Skeletal muscle tissue (tissue), 4 donors: ENCODE results near the gene PRKCA. TPM values are rescaled to one million over a fixed set of nuclear protein-coding genes. Genes with fewer than 3 reads are reported as not detected.

ENCODE experiments used
- H3K27ac ChIP-seq: one replicate; pipeline ENCODE4 v1.7.0; 2013; ENCODE audit warnings: mild to moderate bottlenecking, low read depth, low read length, inconsistent platforms
- H3K27me3 ChIP-seq, 3 donors: one replicate each; pipeline ENCODE4 v1.7.0; 2013; ENCODE audit warnings: low read length in 3 of 3; ENCODE audit not compliant: control insufficient read depth in 3 of 3, insufficient read depth in 3 of 3
- H3K36me3 ChIP-seq, 3 donors: one replicate each; pipeline ENCODE4 v1.7.0; 2013; ENCODE audit warnings: low read length in 3 of 3; ENCODE audit not compliant: control insufficient read depth in 3 of 3, insufficient read depth in 3 of 3
- H3K4me1 ChIP-seq, 3 donors: one replicate each; pipeline ENCODE4 v1.7.0; 2013; ENCODE audit warnings: low read length in 3 of 3, mild to moderate bottlenecking in 3 of 3; ENCODE audit not compliant: control insufficient read depth in 3 of 3, insufficient read depth in 3 of 3
- H3K4me3 ChIP-seq, 3 donors: one replicate each; pipeline ENCODE4 v1.7.0; 2013; ENCODE audit warnings: low read length in 3 of 3
- H3K9ac ChIP-seq, 3 donors: one replicate each; pipeline ENCODE4 v1.7.0; 2013; ENCODE audit warnings: low read length in 3 of 3, mild to moderate bottlenecking in 3 of 3, moderate library complexity in 2 of 3, low read depth in 1 of 3
- H3K9me3 ChIP-seq, 3 donors: one replicate each; pipeline ENCODE4 v1.7.0; 2013; ENCODE audit warnings: low read length in 3 of 3; ENCODE audit not compliant: control insufficient read depth in 3 of 3
- total RNA-seq: library from RNA; depleted of rRNA; stranded (reverse); fragments of >200 nt; gene quantifications from one replicate; pipeline ENCODE4 v1.2.3, GENCODE V29; 2014
- donor health status: Osteomylitis.

Gene PRKCA
- total RNA-seq, 1 donor from 2014 or later = 2.1 TPM

DNA sequence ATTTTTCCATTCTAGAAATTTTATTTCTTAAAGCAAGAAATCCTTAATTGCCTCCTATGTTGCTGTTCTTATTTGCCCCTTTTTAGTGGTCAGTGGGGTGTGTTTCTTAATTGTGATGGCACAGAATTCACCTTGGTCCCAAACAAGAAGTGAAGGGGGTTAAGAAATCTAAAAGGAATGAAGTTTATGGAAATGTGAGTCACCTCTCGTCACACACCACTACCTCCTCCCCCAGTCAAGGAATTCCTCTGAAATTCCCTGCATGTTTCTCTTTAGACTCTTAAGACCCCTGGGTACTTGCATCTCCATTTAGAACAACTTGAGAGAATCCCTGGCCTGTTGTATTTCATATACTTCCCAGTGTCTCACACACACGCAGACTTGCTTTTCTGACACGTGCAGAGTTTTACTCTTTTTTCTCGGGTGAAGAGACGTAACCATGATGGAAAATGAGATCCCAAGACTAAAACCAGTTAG lies 247.4 kb downstream of the PRKCA start:
- Histone ChIP-seq H3K9me3 (peaks cover 0 to 5% (median 3%) of the 10 kb centered on the region in 3 donors), H3K9ac (no peak overlapping the region), H3K27ac (no peak overlapping the region), H3K4me3 (no peak overlapping the region), H3K36me3 (no peaks in the 10 kb centered on the region), H3K27me3 (no peaks in the 10 kb centered on the region), H3K4me1 (no peaks in the 10 kb centered on the region)

DNA sequence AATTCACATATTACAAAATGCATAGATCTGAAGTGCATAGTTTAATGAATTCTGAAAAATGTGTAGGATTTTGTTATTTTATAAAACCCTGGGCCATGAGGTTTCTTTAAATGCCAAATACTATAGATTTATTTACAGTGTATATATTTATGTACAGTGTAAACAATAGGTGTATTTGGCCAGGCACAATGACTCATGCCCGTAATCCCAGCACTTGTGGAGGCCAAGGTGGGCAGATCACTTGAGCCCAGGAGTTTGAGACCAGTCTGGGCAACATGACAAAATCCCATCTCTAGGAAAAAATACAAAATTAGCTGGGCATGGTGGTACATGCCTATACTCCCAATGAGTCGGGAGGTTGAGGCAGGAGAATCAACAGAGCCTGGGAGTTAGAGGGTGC lies 249.4 kb downstream of the PRKCA start:
- no peaks in the 10 kb centered on the region for H3K9me3 ChIP-seq
- no peak overlapping the region for H3K27ac ChIP-seq
- H3K4me3 ChIP-seq = no peak overlapping the region
- no peaks in the 10 kb centered on the region for H3K4me1 ChIP-seq
- no peaks in the 10 kb centered on the region for H3K36me3 ChIP-seq
- H3K27me3 ChIP-seq = no peaks in the 10 kb centered on the region
- H3K9ac ChIP-seq = no peak overlapping the region

DNA sequence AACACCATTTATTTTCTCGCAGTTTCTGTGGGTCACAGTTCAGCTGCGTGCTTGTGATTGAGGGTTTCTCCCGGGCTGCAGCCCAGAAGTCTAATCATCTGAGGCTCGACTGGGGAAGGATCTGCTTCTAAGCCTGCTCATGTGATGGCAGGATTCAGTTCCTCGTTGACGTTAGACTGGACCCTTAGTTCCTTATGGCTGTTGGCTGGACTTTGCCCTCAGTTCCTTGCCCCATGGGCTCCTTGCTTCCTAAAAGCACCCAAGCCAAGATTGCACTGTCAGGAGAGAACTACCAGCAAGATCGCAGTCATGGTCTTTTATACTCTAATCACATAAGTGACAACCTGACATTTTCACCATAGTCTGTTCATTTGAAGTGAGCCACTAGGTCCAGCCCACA lies 250.0 kb downstream of the PRKCA start:
- Histone ChIP-seq H3K9me3 (no peaks in the 10 kb centered on the region), H3K4me1 (no peaks in the 10 kb centered on the region), H3K36me3 (no peaks in the 10 kb centered on the region), H3K27ac (no peak overlapping the region), H3K27me3 (no peaks in the 10 kb centered on the region), H3K9ac (no peak overlapping the region), H3K4me3 (no peak overlapping the region)

DNA sequence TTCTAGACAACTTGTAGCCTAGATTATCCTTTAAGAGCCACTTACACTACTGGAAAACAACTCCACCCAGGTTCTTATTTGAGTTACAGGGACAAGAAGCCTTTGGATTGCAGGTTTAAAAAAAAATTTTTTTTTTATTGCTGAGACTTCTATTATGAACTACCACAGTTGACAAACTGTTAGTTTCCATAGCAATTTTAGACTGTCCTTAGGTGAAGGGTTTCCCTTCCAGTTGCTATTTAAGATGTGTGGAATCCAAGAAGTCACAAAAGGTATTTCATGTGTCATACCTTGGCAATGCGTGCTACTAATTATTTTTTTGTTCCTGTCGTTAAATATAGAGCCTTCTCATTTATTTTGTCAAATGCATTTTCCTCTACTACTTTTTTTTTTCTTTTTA lies 253.2 kb downstream of the PRKCA start:
- Histone ChIP-seq H3K4me3 (no peak overlapping the region), H3K9ac (no peak overlapping the region), H3K27ac (no peak overlapping the region), H3K36me3 (no peaks in the 10 kb centered on the region), H3K4me1 (no peaks in the 10 kb centered on the region), H3K27me3 (no peaks in the 10 kb centered on the region), H3K9me3 (no peaks in the 10 kb centered on the region)

GRCh38 chr17:66557200-66557599 lies 254.8 kb downstream of the PRKCA start:
- H3K36me3 ChIP-seq = no peaks in the 10 kb centered on the region
- no peaks in the 10 kb centered on the region for H3K9me3 ChIP-seq
- H3K27ac ChIP-seq = no peak overlapping the region
- no peaks in the 10 kb centered on the region for H3K27me3 ChIP-seq
- no peak overlapping the region for H3K9ac ChIP-seq
- no peak overlapping the region for H3K4me3 ChIP-seq
- H3K4me1 ChIP-seq = no peaks in the 10 kb centered on the region

- no peak overlapping the region for H3K9ac ChIP-seq
Observed at GRCh38 chr17:66557886-66558285, 255.5 kb downstream of the PRKCA start.

GRCh38 chr17:66560691-66561090 lies 258.3 kb downstream of the PRKCA start:
- no peaks in the 10 kb centered on the region for H3K27me3 ChIP-seq
- H3K9me3 ChIP-seq = no peaks in the 10 kb centered on the region
- H3K27ac ChIP-seq = no peak overlapping the region
- H3K4me1 ChIP-seq = no peaks in the 10 kb centered on the region
- H3K4me3 ChIP-seq = no peak overlapping the region
- H3K36me3 ChIP-seq = no peaks in the 10 kb centered on the region
- no peak overlapping the region for H3K9ac ChIP-seq

More at GRCh38 chr17:66557886-66558285, 255.5 kb downstream of the PRKCA start:
- H3K4me1 ChIP-seq = no peaks in the 10 kb centered on the region
- no peaks in the 10 kb centered on the region for H3K36me3 ChIP-seq
- no peaks in the 10 kb centered on the region for H3K27me3 ChIP-seq
- no peak overlapping the region for H3K4me3 ChIP-seq
- no peak overlapping the region for H3K27ac ChIP-seq
- H3K9me3 ChIP-seq = no peaks in the 10 kb centered on the region

DNA sequence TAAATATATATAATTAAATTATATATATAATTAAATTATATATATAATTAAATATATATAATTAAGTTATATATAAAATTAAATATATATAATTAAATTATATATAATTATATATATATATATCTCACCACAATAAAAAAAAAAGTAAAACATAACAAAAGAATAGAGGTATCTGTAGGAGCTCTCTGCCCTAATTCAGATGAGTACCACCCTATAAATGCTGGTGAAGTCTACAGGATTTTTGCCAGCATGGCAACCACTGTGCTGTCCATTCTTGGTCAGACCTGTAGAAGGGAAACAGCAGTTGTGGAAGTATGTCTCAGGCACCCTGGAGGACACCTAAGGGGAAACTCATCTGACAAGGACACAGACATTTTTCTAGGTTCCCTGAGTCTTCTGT lies 259.7 kb downstream of the PRKCA start:
- no peaks in the 10 kb centered on the region for H3K36me3 ChIP-seq
- H3K27ac ChIP-seq = no peak overlapping the region
- H3K4me1 ChIP-seq = no peaks in the 10 kb centered on the region
- no peaks in the 10 kb centered on the region for H3K9me3 ChIP-seq
- H3K9ac ChIP-seq = no peak overlapping the region
- no peak overlapping the region for H3K4me3 ChIP-seq
- no peaks in the 10 kb centered on the region for H3K27me3 ChIP-seq

DNA sequence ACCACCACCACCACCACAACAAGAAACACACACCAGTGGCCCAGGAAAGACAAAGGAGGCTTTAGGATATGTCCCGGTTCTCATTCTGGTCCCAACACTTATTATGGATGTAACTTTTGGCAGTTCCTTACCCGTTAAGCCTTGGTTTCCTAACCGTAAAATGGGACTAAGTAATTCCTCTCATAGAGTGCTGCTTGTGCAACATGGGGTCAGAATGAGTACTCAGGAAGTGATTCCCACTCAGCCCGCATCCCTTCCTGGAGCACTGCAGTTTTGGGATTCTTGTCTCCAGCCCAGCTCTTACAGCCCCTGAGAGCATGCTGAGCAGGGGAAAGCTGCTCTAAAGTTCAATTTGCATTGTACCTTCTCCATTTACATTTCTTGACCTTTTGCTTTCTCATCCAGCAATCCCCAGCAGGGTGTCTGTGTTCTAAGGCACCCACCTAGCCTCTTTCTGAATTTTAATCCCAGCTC lies 262.6 kb downstream of the PRKCA start:
- no peak overlapping the region for H3K4me3 ChIP-seq
- H3K36me3 ChIP-seq = no peaks in the 10 kb centered on the region
- H3K27ac ChIP-seq = no peak overlapping the region
- H3K27me3 ChIP-seq = no peaks in the 10 kb centered on the region
- no peaks in the 10 kb centered on the region for H3K9me3 ChIP-seq
- no peaks in the 10 kb centered on the region for H3K4me1 ChIP-seq
- no peak overlapping the region for H3K9ac ChIP-seq

GRCh38 chr17:66567234-66568170 lies 265.1 kb downstream of the PRKCA start:
- no peaks in the 10 kb centered on the region for H3K9me3 ChIP-seq
- no peaks in the 10 kb centered on the region for H3K27me3 ChIP-seq
- H3K27ac ChIP-seq = no peak overlapping the region
- no peak overlapping the region for H3K9ac ChIP-seq
- H3K4me1 ChIP-seq = no peaks in the 10 kb centered on the region
- no peaks in the 10 kb centered on the region for H3K36me3 ChIP-seq
- no peak overlapping the region for H3K4me3 ChIP-seq
